ENCODE measurements around the gene CFDP1.

CFDP1 gene

GRCh38 chr16:75416904-75417565 lies 16.3 kb downstream of the CFDP1 start:
- Histone ChIP-seq H3K4me1 (ENCODE audit: insufficient read depth, low read length) (peaks cover 13% of the 10 kb centered on the region), H3K27ac (ENCODE audit: low read length) (no peak overlapping the region), H3K4me2 (ENCODE audit: insufficient read depth, low read length) (no peak overlapping the region), H2AFZ (ENCODE audit: low read depth, low read length) (no peak overlapping the region), H3K79me2 (ENCODE audit: insufficient read depth, low read length) (peaks cover 76% of the 10 kb centered on the region), H3K9me3 (ENCODE audit: insufficient read depth, low read length, severe bottlenecking) (no peaks in the 10 kb centered on the region), H3K9ac (ENCODE audit: low read depth, low read length) (no peak overlapping the region), H3K4me3 (ENCODE audit: low read depth in 1 of 2, low read length in 2 of 2) (no peak overlapping the region), H4K20me1 (ENCODE audit: insufficient read depth, low read length) (peaks cover 7% of the 10 kb centered on the region; the same call in 1 of the 2 replicates), H3K36me3 (ENCODE audit: insufficient read depth, low read length) (peaks cover 18% of the 10 kb centered on the region), H3K27me3 (ENCODE audit: insufficient read depth, low read length, poor library complexity) (no peaks in the 10 kb centered on the region)
- TF ChIP-seq EZH2 (IDR thresholded peaks at IDR 0.05; ENCODE audit: borderline replicate concordance, low read depth, low read length, severe bottlenecking) (no peak), CTCF (IDR thresholded peaks at IDR 0.05; ENCODE audit: borderline replicate concordance, extremely low read depth, low read length, poor library complexity, severe bottlenecking) (no peak)
- DNase-seq (no peak), ATAC-seq (ENCODE audit: insufficient read depth, low read depth) (no peak)

- DNase-seq (no peak), ATAC-seq (ENCODE audit: insufficient read depth, low read depth) (no peak)
- Histone ChIP-seq H4K20me1 (ENCODE audit: insufficient read depth, low read length) (peaks cover 7% of the 10 kb centered on the region; the same call in 1 of the 2 replicates), H3K4me3 (ENCODE audit: low read depth in 1 of 2, low read length in 2 of 2) (no peak overlapping the region), H3K4me1 (ENCODE audit: insufficient read depth, low read length) (no peaks in the 10 kb centered on the region), H3K9ac (ENCODE audit: low read depth, low read length) (no peak overlapping the region), H3K36me3 (ENCODE audit: insufficient read depth, low read length) (peaks cover 29% of the 10 kb centered on the region), H3K27ac (ENCODE audit: low read length) (no peak overlapping the region), H3K27me3 (ENCODE audit: insufficient read depth, low read length, poor library complexity) (no peaks in the 10 kb centered on the region), H3K9me3 (ENCODE audit: insufficient read depth, low read length, severe bottlenecking) (no peaks in the 10 kb centered on the region), H2AFZ (ENCODE audit: low read depth, low read length) (no peak overlapping the region), H3K79me2 (ENCODE audit: insufficient read depth, low read length) (peaks cover 60% of the 10 kb centered on the region), H3K4me2 (ENCODE audit: insufficient read depth, low read length) (no peak overlapping the region)
- no peak for TF ChIP-seq EZH2 (IDR thresholded peaks at IDR 0.05; ENCODE audit: borderline replicate concordance, low read depth, low read length, severe bottlenecking)
- TF ChIP-seq CTCF (IDR thresholded peaks at IDR 0.05; ENCODE audit: borderline replicate concordance, extremely low read depth, low read length, poor library complexity, severe bottlenecking), result no peak
Observed at GRCh38 chr16:75415169-75415905, 18.0 kb downstream of the CFDP1 start.

- Histone ChIP-seq H3K9ac (ENCODE audit: low read depth, low read length) (no peak overlapping the region), H3K9me3 (ENCODE audit: insufficient read depth, low read length, severe bottlenecking) (no peaks in the 10 kb centered on the region), H3K4me3 (ENCODE audit: low read depth in 1 of 2, low read length in 2 of 2) (no peak overlapping the region), H3K36me3 (ENCODE audit: insufficient read depth, low read length) (peaks cover 41% of the 10 kb centered on the region), H3K4me1 (ENCODE audit: insufficient read depth, low read length) (no peaks in the 10 kb centered on the region), H3K79me2 (ENCODE audit: insufficient read depth, low read length) (peaks cover 46% of the 10 kb centered on the region), H2AFZ (ENCODE audit: low read depth, low read length) (no peak overlapping the region), H4K20me1 (ENCODE audit: insufficient read depth, low read length) (peaks cover 3% of the 10 kb centered on the region; the same call in 1 of the 2 replicates), H3K27me3 (ENCODE audit: insufficient read depth, low read length, poor library complexity) (no peaks in the 10 kb centered on the region), H3K4me2 (ENCODE audit: insufficient read depth, low read length) (no peak overlapping the region), H3K27ac (ENCODE audit: low read length) (no peak overlapping the region)
- TF ChIP-seq EZH2 (IDR thresholded peaks at IDR 0.05; ENCODE audit: borderline replicate concordance, low read depth, low read length, severe bottlenecking) (no peak), CTCF (IDR thresholded peaks at IDR 0.05; ENCODE audit: borderline replicate concordance, extremely low read depth, low read length, poor library complexity, severe bottlenecking) (no peak)
- DNase-seq, result no peak
- no peak for ATAC-seq (ENCODE audit: insufficient read depth, low read depth)
Observed at GRCh38 chr16:75413951-75414350, 19.4 kb downstream of the CFDP1 start.
